ENCODE data around the gene AXIN2. TPM values are rescaled to one million over a fixed set of nuclear protein-coding genes. Genes with fewer than 3 reads are reported as not detected.

The AXIN2 gene
- total and polyA plus RNA-seq, 2 experiments from 2014 or later, result 0.94 to 2.4 TPM

GRCh38 chr17:65515512-65515911 lies 45.9 kb downstream of the AXIN2 start:
- Histone ChIP-seq H3K4me1 (ENCODE audit: insufficient read depth) (peaks cover 21% of the 10 kb centered on the region), H3K4me2 (ENCODE audit: unreplicated experiment) (peak overlapping the region; percentile 40), H3F3A (ENCODE audit: insufficient read depth) (peaks cover 22% of the 10 kb centered on the region), H2AFZ (peak overlapping the region; percentile 26; the same call in 1 of the 2 replicates), H3K27me3 (replicated peaks; ENCODE audit: insufficient read depth) (no peaks in the 10 kb centered on the region), H3K9me3 (ENCODE audit: low read depth) (peaks cover 7% of the 10 kb centered on the region), H3K9me2 (ENCODE audit: insufficient read depth) (no peaks in the 10 kb centered on the region), H3K4me3 (no peak overlapping the region), H4K20me1 (ENCODE audit: insufficient read depth) (no peaks in the 10 kb centered on the region), H3K9ac (0 out of 2 replicates have a peak overlapping the region, but pooled peaks have one; percentile 1), H3K79me2 (ENCODE audit: insufficient read depth) (no peaks in the 10 kb centered on the region), H3K36me3 (ENCODE audit: low read depth) (no peaks in the 10 kb centered on the region), H3K27ac (peak overlapping the region; percentile 93)
- no peak for TF ChIP-seq EZH2 (IDR thresholded peaks at IDR 0.05; ENCODE audit: insufficient read depth, poor library complexity, severe bottlenecking)
- TF ChIP-seq EZH2phosphoT487 (IDR thresholded peaks at IDR 0.05; ENCODE audit: insufficient read depth, low read depth), result no peak
- in situ Hi-C loops (cut with MboI), result no loop called here
- 74 to 77% methylated on average over 6 of the region's 6 CpGs for WGBS, 2 experiments (ENCODE audit: low coverage in 1 of 2, low lambda C conversion rate in 2 of 2, missing lambda C conversion rate in 2 of 2)
- no peak for DNase-seq

DNA sequence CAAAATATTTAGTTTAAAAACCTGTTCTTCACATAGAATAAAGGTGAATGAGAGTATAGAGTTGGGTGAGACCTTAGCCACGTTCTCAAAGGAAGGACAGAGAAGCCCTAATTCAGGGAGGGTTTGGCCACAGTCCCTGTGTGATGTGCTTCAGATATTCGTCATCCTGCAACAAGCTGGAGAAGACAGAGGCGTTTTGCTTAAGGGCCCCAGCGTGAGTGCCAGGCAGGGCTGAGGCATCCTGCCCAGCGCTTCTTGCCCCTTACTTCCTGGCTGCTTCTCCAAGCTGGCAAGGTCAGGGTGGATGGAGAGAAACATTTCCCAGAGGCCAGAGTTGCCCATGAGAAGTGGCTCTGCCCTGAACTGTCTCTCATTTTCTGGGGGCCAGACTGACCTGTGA lies 46.9 kb downstream of the AXIN2 start:
- Histone ChIP-seq H3K4me3 (peak overlapping the region; percentile 18; the same call in 1 of the 2 replicates), H3K9me2 (ENCODE audit: insufficient read depth) (no peaks in the 10 kb centered on the region), H2AFZ (peak overlapping the region; percentile 53), H4K20me1 (ENCODE audit: insufficient read depth) (no peaks in the 10 kb centered on the region), H3K4me1 (ENCODE audit: insufficient read depth) (peaks cover 21% of the 10 kb centered on the region), H3K79me2 (ENCODE audit: insufficient read depth) (no peaks in the 10 kb centered on the region), H3K4me2 (ENCODE audit: unreplicated experiment) (peak overlapping the region; percentile 40), H3F3A (ENCODE audit: insufficient read depth) (peaks cover 22% of the 10 kb centered on the region), H3K27ac (peak overlapping the region; percentile 93), H3K36me3 (ENCODE audit: low read depth) (no peaks in the 10 kb centered on the region), H3K9me3 (ENCODE audit: low read depth) (peaks cover 7% of the 10 kb centered on the region), H3K27me3 (replicated peaks; ENCODE audit: insufficient read depth) (no peaks in the 10 kb centered on the region), H3K9ac (peak overlapping the region; percentile 66)
- DNase-seq, result peak; percentile 97
- TF ChIP-seq EZH2phosphoT487 (IDR thresholded peaks at IDR 0.05; ENCODE audit: insufficient read depth, low read depth) (no peak), EZH2 (IDR thresholded peaks at IDR 0.05; ENCODE audit: insufficient read depth, poor library complexity, severe bottlenecking) (no peak)
- in situ Hi-C loops (cut with MboI), result no loop called here
- 1 to 2% methylated on average over 5 of the region's 5 CpGs for WGBS, 2 experiments (ENCODE audit: low coverage in 1 of 2, low lambda C conversion rate in 2 of 2, missing lambda C conversion rate in 2 of 2)

GRCh38 chr17:65514082-65514481 lies 47.4 kb downstream of the AXIN2 start:
- Histone ChIP-seq H4K20me1 (ENCODE audit: insufficient read depth) (no peaks in the 10 kb centered on the region), H3K9me3 (ENCODE audit: low read depth) (peaks cover 7% of the 10 kb centered on the region), H3K4me3 (0 out of 2 replicates have a peak overlapping the region, but pooled peaks have one; percentile 18), H3K36me3 (ENCODE audit: low read depth) (no peaks in the 10 kb centered on the region), H3F3A (ENCODE audit: insufficient read depth) (peaks cover 22% of the 10 kb centered on the region), H3K79me2 (ENCODE audit: insufficient read depth) (no peaks in the 10 kb centered on the region), H2AFZ (peak overlapping the region; percentile 53; the same call in 1 of the 2 replicates), H3K9ac (peak overlapping the region; percentile 66), H3K9me2 (ENCODE audit: insufficient read depth) (no peaks in the 10 kb centered on the region), H3K4me1 (ENCODE audit: insufficient read depth) (peaks cover 21% of the 10 kb centered on the region), H3K4me2 (ENCODE audit: unreplicated experiment) (peak overlapping the region; percentile 40), H3K27ac (peak overlapping the region; percentile 93), H3K27me3 (replicated peaks; ENCODE audit: insufficient read depth) (no peaks in the 10 kb centered on the region)
- DNase-seq, result peak; percentile 98
- TF ChIP-seq EZH2phosphoT487 (IDR thresholded peaks at IDR 0.05; ENCODE audit: insufficient read depth, low read depth) (peak; percentile 88), EZH2 (IDR thresholded peaks at IDR 0.05; ENCODE audit: insufficient read depth, poor library complexity, severe bottlenecking) (no peak)
- in situ Hi-C loops (cut with MboI), result no loop called here
- 3 to 4% methylated on average over 8 of the region's 8 CpGs for WGBS, 2 experiments (ENCODE audit: low coverage in 1 of 2, low lambda C conversion rate in 2 of 2, missing lambda C conversion rate in 2 of 2)

- no peak overlapping the region for H3K9ac ChIP-seq
- H3K27ac ChIP-seq, result no peak overlapping the region
- H3K36me3 ChIP-seq (ENCODE audit: low read depth), result no peaks in the 10 kb centered on the region
- peaks cover 22% of the 10 kb centered on the region for H3F3A ChIP-seq (ENCODE audit: insufficient read depth)
- H3K9me2 ChIP-seq (ENCODE audit: insufficient read depth), result no peaks in the 10 kb centered on the region
- H3K9me3 ChIP-seq (ENCODE audit: low read depth), result peaks cover 7% of the 10 kb centered on the region
- no peaks in the 10 kb centered on the region for H4K20me1 ChIP-seq (ENCODE audit: insufficient read depth)
- TF ChIP-seq EZH2phosphoT487 (IDR thresholded peaks at IDR 0.05; ENCODE audit: insufficient read depth, low read depth) (no peak), EZH2 (IDR thresholded peaks at IDR 0.05; ENCODE audit: insufficient read depth, poor library complexity, severe bottlenecking) (no peak)
- in situ Hi-C loops (cut with MboI), result no loop called here
- no peak overlapping the region for H3K4me2 ChIP-seq (ENCODE audit: unreplicated experiment)
- H2AFZ ChIP-seq, result no peak overlapping the region
- H3K27me3 ChIP-seq (replicated peaks; ENCODE audit: insufficient read depth), result no peaks in the 10 kb centered on the region
- H3K4me1 ChIP-seq (ENCODE audit: insufficient read depth), result peaks cover 21% of the 10 kb centered on the region
- H3K4me3 ChIP-seq, result no peak overlapping the region
- WGBS, 2 experiments (ENCODE audit: low coverage in 1 of 2, low lambda C conversion rate in 2 of 2, missing lambda C conversion rate in 2 of 2), result 38 to 51% methylated on average over 3 of the region's 3 CpGs
- no peak for DNase-seq
- no peaks in the 10 kb centered on the region for H3K79me2 ChIP-seq (ENCODE audit: insufficient read depth)
Observed at GRCh38 chr17:65511316-65511715, 50.1 kb downstream of the AXIN2 start.
